ENCODE data around the gene P2RX4.
"Not testable (repeated sequence)": the region's sequence is repeated elsewhere in the genome, so short reads cannot be mapped to it uniquely, and the experiment has no call there.

Gene P2RX4

DNA sequence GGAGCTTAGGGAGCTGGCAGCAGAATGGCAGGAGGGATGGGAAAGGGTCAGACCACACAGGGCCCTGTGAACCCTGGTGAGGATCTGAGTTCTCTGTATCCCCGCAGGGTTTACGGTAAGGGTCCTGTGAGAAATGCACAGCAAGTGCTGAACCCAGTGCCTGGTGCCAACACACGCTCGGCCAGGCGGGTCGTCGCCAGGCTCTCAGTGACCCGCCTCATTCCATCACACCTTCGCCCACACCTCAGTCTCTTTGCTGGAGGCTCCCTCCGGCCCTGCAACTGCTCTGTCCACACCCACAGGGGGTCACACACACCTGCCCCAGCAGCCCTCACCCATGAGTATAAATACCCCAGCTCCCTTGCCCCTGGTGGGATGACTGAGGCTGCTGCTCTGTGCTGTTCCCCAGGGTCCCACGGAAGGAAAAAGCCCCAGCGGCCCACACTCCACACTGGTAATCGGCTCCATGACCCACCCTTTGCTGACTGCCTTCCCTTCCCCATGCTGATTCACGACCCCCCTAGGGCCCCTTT is 63.5 kb downstream of the P2RX4 start:
- no peak for DNase-seq (ENCODE audit: low read depth in 4 of 4, low spot score in 1 of 4)

DNA sequence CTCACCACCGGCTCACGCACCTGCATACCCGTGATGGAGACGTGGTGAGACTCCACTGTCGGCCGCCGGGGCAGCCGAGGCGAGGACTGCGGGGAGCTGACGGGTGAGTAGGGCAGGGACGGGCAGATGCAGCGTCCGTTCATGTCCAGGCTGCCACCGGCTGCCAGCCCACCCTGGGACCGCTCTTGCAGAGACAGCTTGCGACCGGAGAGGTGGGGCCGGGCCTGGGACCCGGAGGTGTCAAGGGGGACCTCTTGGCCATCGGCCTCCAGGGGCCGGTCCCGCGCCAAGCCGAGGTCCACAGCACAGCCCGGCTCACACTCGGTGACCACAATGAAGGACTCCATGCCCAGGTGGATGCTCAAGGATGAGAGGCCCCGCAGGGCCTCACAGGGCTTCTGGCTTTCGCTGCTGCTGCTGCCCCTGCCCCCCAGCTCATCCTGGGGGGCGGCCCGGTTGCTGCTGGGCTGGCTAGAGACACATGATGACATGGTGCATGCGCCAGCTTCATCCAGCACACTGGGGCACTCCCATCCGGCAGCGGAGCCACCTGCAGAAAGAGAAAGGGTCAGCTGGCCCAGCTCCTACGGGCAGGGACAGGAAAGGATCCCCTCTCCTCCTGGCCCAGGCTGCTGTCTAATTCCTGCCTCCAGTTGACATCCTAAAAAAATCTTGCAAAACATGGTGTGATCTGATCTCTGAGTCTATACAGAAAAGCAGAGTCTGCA is 64.3 kb downstream of the P2RX4 start:
- no peak for DNase-seq (ENCODE audit: low read depth in 4 of 4, low spot score in 1 of 4)

DNA sequence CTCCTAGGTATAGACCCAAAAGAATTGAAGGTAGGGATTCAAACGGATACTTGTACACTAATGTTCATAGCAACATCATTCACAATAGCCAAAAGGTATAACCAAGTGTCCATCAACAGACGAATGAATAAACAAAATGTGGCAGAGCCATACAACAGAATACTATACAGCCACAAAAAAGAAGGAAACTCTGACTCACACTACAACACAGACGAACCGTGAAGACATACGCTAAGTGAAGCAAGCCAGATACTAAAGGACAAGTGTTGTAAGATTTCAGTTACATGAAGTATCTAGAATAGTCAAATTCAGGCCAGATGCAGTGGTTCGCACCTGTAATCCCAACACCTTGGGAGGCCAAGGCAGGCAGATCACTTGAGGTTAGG is 67.4 kb downstream of the P2RX4 start:
- DNase-seq (ENCODE audit: low read depth in 4 of 4, low spot score in 1 of 4) = no peak

DNA sequence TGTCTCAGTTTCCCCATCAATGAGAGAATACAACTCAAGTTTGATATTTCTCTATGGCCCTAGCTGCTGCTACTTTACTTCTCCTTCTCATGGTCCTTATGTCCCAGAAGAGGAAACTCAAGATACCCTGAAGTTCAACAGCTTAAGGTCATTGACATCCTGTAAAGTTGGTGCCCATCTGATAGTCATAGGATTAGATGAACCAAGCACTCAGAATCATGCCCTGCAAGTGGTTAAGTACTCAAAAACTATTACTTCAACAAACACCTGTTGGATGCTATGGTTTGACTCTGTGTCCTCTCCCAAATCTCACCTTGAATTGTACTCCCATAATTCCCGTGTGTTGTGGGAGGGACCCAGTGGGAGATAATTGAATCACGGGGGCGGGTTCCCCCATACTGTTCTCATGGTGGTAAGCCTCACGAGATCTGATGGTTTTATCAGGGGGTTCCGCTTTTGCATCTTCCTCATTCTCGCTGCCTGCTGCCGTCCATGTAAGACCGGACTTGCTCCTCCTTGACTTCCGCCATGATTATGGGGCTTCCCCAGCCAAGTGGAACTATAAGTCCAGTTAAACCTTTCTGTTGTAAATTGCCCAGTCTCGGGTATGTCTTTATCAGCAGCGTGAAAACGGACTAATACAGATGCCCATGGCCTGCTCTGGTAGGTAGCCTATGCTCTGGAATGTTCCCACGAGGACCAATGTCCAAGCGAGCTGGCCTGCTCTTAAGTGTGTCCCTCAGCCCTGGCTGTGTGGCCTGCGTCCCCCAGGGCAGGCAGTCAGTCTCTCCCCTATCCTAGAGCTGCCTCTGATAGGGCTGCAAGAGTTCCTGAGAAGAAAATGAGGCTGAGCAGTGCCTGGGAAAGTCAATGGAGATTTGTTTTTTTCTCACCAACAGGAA is 68.5 kb downstream of the P2RX4 start:
- DNase-seq (ENCODE audit: low read depth in 4 of 4, low spot score in 1 of 4) = no peak

DNA sequence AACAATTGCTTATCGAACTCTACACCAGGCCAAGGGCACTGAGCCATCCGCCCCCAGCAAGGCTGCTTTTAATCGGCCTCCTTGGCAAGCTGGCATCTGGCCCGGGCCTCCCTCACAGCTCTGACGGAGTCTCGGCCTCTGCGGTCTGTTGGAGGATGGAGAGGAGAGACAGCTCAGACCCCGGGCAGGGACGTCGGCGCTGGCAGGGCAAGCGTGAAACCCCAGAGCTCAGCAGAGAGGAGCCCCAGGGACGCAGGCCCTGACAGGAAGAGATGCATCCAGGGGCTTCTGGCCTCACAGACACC is 69.1 kb downstream of the P2RX4 start:
- no peak for DNase-seq (ENCODE audit: low read depth in 4 of 4, low spot score in 1 of 4)

DNA sequence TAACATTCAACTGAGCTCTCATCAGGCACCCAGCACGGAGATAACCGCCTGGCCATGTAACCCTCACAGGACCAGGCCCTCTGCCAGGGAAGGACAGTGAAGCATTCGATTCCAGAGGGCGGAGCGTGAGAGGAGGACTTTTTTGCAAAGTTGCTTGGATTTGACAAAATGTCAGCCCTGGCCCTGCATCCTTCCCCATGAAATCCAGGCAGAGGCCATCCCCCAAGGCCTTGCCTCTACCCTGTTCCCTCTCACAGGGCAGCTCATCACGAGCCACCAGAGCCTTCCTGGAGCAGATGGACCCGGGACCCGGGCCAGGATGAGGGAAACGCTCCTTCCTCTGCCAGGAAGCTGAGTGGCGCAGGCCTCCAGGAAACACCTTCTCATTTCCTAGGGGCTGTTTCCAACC is 69.6 kb downstream of the P2RX4 start:
- DNase-seq (ENCODE audit: low read depth in 4 of 4, low spot score in 1 of 4) = no peak

DNA sequence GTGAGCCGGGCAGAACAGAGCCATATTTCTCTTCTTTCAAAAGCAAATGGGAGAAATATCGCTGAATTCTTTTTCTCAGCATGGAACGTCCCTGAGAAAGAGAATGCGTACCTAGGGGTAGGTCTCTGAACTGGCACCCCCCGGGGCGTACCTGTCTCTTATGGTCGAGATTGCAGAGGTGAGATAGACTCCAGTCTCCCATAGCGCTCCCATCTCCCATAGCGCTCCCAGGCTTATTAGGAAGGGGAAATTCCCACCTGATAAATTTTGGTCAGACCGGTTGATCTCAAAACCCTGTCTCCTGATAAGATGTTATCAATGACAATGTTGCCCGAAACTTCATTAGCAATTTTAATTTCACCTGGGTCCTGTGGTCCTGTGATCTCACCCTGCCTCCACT is 70.6 kb downstream of the P2RX4 start:
- DNase-seq (ENCODE audit: low read depth in 4 of 4, low spot score in 1 of 4) = not testable (repeated sequence)

DNA sequence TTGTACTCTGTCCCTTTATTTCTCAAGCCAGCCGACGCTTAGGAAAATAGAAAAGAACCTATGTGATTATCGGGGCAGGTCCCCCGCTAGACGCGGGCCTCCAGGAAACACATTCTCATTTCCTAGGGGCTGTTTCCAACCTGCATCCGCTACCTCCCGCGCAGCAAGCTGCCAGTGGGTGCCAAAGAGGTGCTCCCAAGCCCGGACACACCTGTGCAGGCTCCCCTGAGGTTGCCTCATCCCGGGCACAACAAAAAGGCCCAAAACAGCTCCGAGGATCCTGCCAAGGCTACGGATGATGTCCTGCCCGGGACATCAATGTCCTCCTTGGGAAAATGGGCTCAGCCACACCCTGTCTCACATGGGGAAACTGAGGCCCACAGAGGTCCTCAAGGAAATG is 71.2 kb downstream of the P2RX4 start:
- not testable (repeated sequence) for DNase-seq (ENCODE audit: low read depth in 4 of 4, low spot score in 1 of 4)

DNA sequence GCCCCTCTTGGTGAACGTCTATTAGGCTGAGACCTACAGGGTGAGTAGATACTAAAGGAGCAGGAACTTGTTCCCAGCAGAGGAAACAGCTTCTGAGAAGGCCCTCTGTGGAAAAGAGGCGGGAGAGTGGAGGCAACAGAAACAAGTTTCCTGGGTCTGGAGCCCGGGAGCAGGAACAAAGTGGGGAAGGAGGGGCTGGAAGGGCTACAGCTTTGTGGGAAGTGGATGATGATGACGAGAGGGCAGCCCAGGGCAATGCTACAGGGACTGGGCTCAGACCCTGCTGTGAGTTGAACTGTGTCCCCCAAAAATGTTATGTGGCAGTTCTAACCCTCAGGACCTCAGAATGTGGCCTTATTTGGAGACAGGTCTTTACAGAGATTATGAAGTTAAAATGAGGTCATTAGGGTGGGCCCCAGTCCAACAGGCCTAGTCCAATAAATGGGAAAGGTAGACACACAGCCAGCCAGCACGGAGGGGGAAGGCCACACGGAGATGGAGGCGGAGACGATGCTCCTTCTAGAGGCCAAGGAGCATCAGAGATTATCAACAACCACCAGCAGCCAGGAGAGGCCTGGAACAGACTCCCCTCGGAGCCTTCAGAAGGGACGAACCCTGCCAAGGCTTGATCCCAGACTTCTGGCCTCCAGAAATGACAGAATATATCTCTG is 72.3 kb downstream of the P2RX4 start:
- DNase-seq (ENCODE audit: low read depth in 4 of 4, low spot score in 1 of 4) = no peak

DNA sequence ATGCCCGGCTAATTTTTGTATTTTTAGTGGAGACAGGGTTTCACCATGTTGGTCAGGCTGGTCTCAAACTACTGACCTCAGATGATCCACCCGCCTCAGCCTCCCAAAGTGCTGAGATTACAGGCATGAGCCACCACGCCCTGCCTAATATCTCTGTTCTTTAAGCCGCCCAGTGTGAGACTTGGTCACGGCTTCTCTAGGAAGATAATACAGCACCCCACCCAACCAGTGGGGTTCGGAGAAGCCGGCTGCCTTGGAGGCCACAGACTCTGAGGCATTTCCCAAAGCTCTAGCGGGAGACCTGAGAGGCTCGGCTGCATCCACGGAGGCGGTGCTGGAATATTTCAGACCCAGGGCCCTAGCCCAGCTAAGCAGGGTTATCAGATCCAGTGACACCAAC is 73.0 kb downstream of the P2RX4 start:
- not testable (repeated sequence) for DNase-seq (ENCODE audit: low read depth in 4 of 4, low spot score in 1 of 4)

DNA sequence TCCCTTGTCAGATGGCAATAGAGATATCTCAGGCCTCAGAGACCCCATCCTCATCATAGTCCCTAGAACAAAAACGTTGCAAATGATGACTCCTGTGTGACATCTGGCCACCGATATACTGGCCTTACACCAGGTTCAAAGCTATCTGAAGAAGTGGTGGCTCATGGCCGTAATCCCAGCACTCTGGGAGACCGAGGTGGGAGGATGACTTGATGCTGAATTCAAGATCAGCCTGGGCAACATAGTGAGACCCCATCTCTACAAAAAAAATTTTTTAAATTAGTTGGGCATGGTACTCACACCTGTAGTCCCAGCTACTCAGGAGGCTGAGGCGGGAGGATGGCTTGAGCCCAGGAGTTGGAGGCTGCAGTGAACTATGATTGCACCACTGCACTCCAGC is 73.5 kb downstream of the P2RX4 start:
- no peak for DNase-seq (ENCODE audit: low read depth in 4 of 4, low spot score in 1 of 4)

Data from stimulated activated CD4-positive, alpha-beta T cell treated with anti-CD3 and anti-CD28 coated beads, Interleukin-1b, Interleukin-23, amount 100 ng/mL, for 24 hours (primary cell).